GM23338 (cell line): ENCODE data around the gene ARHGAP27. TPM values are rescaled to one million over a fixed set of nuclear protein-coding genes. Genes with fewer than 3 reads are reported as not detected.

Experiments used
- ATAC-seq: fragments of 200-7000 bp; cut with Tn5 transposase; 3 replicates; pipeline ENCODE4 v1.9.1; 2020
- DNase-seq: peaks from one replicate; pipeline ENCODE4 v3.0.0-alpha.2; 2015; ENCODE audit warnings: low spot score
- H2AFZ ChIP-seq: fragments of 200-600 bp; sonication (generic); 2 replicates; pipeline ENCODE4 v1.8.0; 2016; ENCODE audit warnings: antibody characterized with exemption, mild to moderate bottlenecking, moderate library complexity
- H3F3A ChIP-seq: fragments of 200-600 bp; sonication (generic); replicated peaks from 2 replicates; pipeline ENCODE4 v1.8.0; 2017; ENCODE audit warnings: antibody characterized with exemption, mixed run types, low read depth
- H3K27ac ChIP-seq: fragments of 200-600 bp; sonication (generic); 2 replicates; pipeline ENCODE4 v1.6.1; 2016; ENCODE audit warnings: low read depth
- H3K27me3 ChIP-seq: fragments of 200-600 bp; sonication (generic); 2 replicates; pipeline ENCODE4 v1.8.0; 2016; ENCODE audit warnings: mild to moderate bottlenecking, mixed run types, moderate library complexity; ENCODE audit not compliant: insufficient read depth
- H3K36me3 ChIP-seq: fragments of 200-600 bp; sonication (generic); 2 replicates; pipeline ENCODE4 v1.8.0; 2016; ENCODE audit warnings: mild to moderate bottlenecking; ENCODE audit not compliant: insufficient read depth
- H3K4me1 ChIP-seq: fragments of 200-600 bp; sonication (generic); 2 replicates; pipeline ENCODE4 v1.8.0; 2016; ENCODE audit warnings: mild to moderate bottlenecking, moderate library complexity; ENCODE audit not compliant: insufficient read depth
- H3K4me2 ChIP-seq: fragments of 200-600 bp; sonication (generic); 2 replicates; pipeline ENCODE4 v1.7.1; 2017; ENCODE audit warnings: mixed run types
- H3K4me3 ChIP-seq: fragments of 200-600 bp; sonication (generic); 2 replicates; pipeline ENCODE4 v1.6.1; 2016; ENCODE audit warnings: mixed run types
- H3K79me2 ChIP-seq: fragments of 200-600 bp; sonication (generic); replicated peaks from 2 replicates; pipeline ENCODE4 v1.8.0; 2017; ENCODE audit warnings: mild to moderate bottlenecking; ENCODE audit not compliant: insufficient read depth
- H3K9me2 ChIP-seq: fragments of 200-600 bp; sonication (generic); 2 replicates; pipeline ENCODE4 v1.8.0; 2017; ENCODE audit not compliant: insufficient read depth
- H4K20me1 ChIP-seq: fragments of 200-600 bp; sonication (generic); replicated peaks from 2 replicates; pipeline ENCODE4 v1.8.0; 2017; ENCODE audit warnings: mild to moderate bottlenecking; ENCODE audit not compliant: insufficient read depth
- H3K27ac Mint-ChIP-seq: 2 replicates; pipeline ENCODE4 v1.8.0; 2020; ENCODE audit warnings: inconsistent platforms, mild to moderate bottlenecking, moderate library complexity, mixed read lengths
- H3K27me3 Mint-ChIP-seq: 3 replicates; pipeline ENCODE4 v1.8.0; 2022; ENCODE audit warnings: low read depth, mild to moderate bottlenecking, moderate library complexity, mixed read lengths, inconsistent platforms; ENCODE audit not compliant: insufficient read depth, poor library complexity
- H3K36me3 Mint-ChIP-seq: 3 replicates; pipeline ENCODE4 v1.8.0; 2021; ENCODE audit warnings: low read depth, mild to moderate bottlenecking, inconsistent platforms, moderate library complexity, mixed read lengths
- H3K4me1 Mint-ChIP-seq: 3 replicates; pipeline ENCODE4 v1.8.0; 2020; ENCODE audit warnings: mild to moderate bottlenecking, inconsistent platforms, mixed read lengths
- H3K4me3 Mint-ChIP-seq: 3 replicates; pipeline ENCODE4 v1.8.0; 2021; ENCODE audit warnings: moderate library complexity, mild to moderate bottlenecking, inconsistent platforms, mixed read lengths
- H3K9me3 Mint-ChIP-seq: 3 replicates; pipeline ENCODE4 v1.8.0; 2020; ENCODE audit warnings: moderate library complexity, mild to moderate bottlenecking, inconsistent platforms, mixed read lengths
- CREB1 ChIP-seq: fragments of 250-450 bp; sonication (Bioruptor Pico); IDR thresholded peaks from 2 replicates; pipeline ENCODE4 v1.5.0; 2020; ENCODE audit warnings: low read depth, mild to moderate bottlenecking, moderate library complexity
- EZH2 ChIP-seq: fragments of 200-600 bp; sonication (generic); IDR thresholded peaks from one replicate; pipeline ENCODE4 v1.8.0; 2017; ENCODE audit warnings: antibody characterized with exemption, mild to moderate bottlenecking, low read depth; ENCODE audit not compliant: unreplicated experiment
- EZH2phosphoT487 ChIP-seq: fragments of 200-600 bp; sonication (generic); IDR thresholded peaks from one replicate; pipeline ENCODE4 v1.8.1; 2018; ENCODE audit warnings: antibody characterized with exemption; ENCODE audit not compliant: unreplicated experiment
- JUNB ChIP-seq: IDR thresholded peaks from one replicate; pipeline ENCODE4 v1.6.1; 2016; ENCODE audit warnings: antibody characterized with exemption; ENCODE audit not compliant: unreplicated experiment
- NANOG ChIP-seq: IDR thresholded peaks from 2 replicates; pipeline ENCODE4 v1.6.1; 2016; ENCODE audit warnings: antibody characterized with exemption, borderline replicate concordance
- POLR2AphosphoS5 ChIP-seq: IDR thresholded peaks from 2 replicates; pipeline ENCODE4 v1.6.1; 2016; ENCODE audit warnings: antibody characterized with exemption, low read depth
- STAT1 ChIP-seq: IDR thresholded peaks from one replicate; pipeline ENCODE4 v1.6.1; 2016; ENCODE audit warnings: antibody characterized with exemption; ENCODE audit not compliant: unreplicated experiment
- ZNF114 ChIP-seq: fragments of 250-450 bp; sonication (Bioruptor Pico); IDR thresholded peaks from 2 replicates; pipeline ENCODE4 v1.5.0; 2020; ENCODE audit warnings: mild to moderate bottlenecking, moderate library complexity
- ZNF331 ChIP-seq: fragments of 250-450 bp; sonication (Bioruptor Pico); IDR thresholded peaks from 2 replicates; pipeline ENCODE4 v1.5.0; 2020; ENCODE audit warnings: low read depth, mild to moderate bottlenecking, moderate library complexity
- polyA plus RNA-seq: library from polyadenylated mRNA; unstranded; fragments of >200 nt; fragmentation: Nextera tagmentation; extraction: Ambion mirVana; gene quantifications from 2 replicates; pipeline ENCODE4 v1.2.1, GENCODE V29; 2016
- total RNA-seq: library from RNA; depleted of rRNA; stranded (reverse); fragments of >200 nt; shearing (Covaris generic); gene quantifications from 2 replicates; pipeline ENCODE4 v1.2.3, GENCODE V29; 2014
- TF ChIP-seq, protein P1 (sequence below), 2 experiments: fragments of 200-600 bp in 1 of 2; sonication (generic) in 1 of 2; conservative IDR thresholded peaks; 2 replicates each; pipeline versions ENCODE4 v1.5.1 to v1.6.1; 2016 to 2017; ENCODE audit warnings: antibody characterized with exemption in 2 of 2, low read depth in 2 of 2, mild to moderate bottlenecking in 2 of 2, moderate library complexity in 1 of 2
- TF ChIP-seq, protein P2 (sequence below): IDR thresholded peaks from 2 replicates; pipeline ENCODE4 v1.6.1; 2016; ENCODE audit warnings: antibody characterized with exemption
- TF ChIP-seq, protein P3 (sequence below): IDR thresholded peaks from one replicate; pipeline ENCODE4 v1.6.1; 2018; ENCODE audit warnings: antibody characterized with exemption; ENCODE audit not compliant: unreplicated experiment

ARHGAP27 gene
- total and polyA plus RNA-seq, 2 experiments from 2014 or later: 5.9 to 17.7 TPM

DNA sequence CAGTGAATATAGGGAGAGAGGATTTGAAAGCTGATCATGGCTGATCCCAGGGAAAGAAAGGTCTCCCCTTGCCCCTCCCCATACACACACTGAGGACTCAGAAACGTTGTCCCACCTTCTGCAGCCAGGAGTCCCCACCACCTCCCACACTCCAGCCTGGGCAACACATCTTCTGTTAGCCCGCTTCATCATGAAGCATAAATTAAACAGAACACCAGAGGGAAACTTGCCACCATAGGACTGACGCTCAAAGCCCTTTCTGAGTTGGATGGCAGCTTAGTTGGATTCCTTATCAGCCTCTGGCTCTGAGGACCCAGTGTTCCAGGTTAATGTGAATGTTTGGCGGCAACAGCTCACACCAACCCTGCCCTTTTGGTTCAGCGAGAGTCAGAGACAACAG, 33.9 kb downstream of the ARHGAP27 start:
- H3K27me3 Mint-ChIP-seq: peaks cover 14% of the 10 kb centered on the region
- no peak overlapping the region for H3K27ac Mint-ChIP-seq
- Histone ChIP-seq H3K27me3 (no peaks in the 10 kb centered on the region), H3F3A (no peaks in the 10 kb centered on the region), H3K4me2 (no peak overlapping the region), H3K79me2 (no peaks in the 10 kb centered on the region), H3K4me1 (peaks cover 6% of the 10 kb centered on the region; the same call in 1 of the 2 replicates), H3K36me3 (no peaks in the 10 kb centered on the region), H3K9me2 (no peaks in the 10 kb centered on the region), H2AFZ (no peak overlapping the region), H3K4me3 (no peak overlapping the region), H3K27ac (no peak overlapping the region), H4K20me1 (no peaks in the 10 kb centered on the region)
- TF ChIP-seq, protein P1, sequence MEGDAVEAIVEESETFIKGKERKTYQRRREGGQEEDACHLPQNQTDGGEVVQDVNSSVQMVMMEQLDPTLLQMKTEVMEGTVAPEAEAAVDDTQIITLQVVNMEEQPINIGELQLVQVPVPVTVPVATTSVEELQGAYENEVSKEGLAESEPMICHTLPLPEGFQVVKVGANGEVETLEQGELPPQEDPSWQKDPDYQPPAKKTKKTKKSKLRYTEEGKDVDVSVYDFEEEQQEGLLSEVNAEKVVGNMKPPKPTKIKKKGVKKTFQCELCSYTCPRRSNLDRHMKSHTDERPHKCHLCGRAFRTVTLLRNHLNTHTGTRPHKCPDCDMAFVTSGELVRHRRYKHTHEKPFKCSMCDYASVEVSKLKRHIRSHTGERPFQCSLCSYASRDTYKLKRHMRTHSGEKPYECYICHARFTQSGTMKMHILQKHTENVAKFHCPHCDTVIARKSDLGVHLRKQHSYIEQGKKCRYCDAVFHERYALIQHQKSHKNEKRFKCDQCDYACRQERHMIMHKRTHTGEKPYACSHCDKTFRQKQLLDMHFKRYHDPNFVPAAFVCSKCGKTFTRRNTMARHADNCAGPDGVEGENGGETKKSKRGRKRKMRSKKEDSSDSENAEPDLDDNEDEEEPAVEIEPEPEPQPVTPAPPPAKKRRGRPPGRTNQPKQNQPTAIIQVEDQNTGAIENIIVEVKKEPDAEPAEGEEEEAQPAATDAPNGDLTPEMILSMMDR (conservative IDR thresholded peaks at IDR 0.05; ENCODE audit: low read depth in 2 of 2): peak in 1 of 2 experiments; percentile 47; a peak in 2 of 4 replicates
- no peak for TF ChIP-seq ZNF331 (CRISPR knock-in tag)
- no peak for TF ChIP-seq STAT1
- TF ChIP-seq EZH2: no peak
- H3K4me1 Mint-ChIP-seq: peaks cover 3% of the 10 kb centered on the region
- peaks cover 8% of the 10 kb centered on the region; the same call in 2 of the 3 replicates for H3K36me3 Mint-ChIP-seq
- no peak overlapping the region for H3K4me3 Mint-ChIP-seq
- no peaks in the 10 kb centered on the region for H3K9me3 Mint-ChIP-seq
- ATAC-seq (no peak), DNase-seq (peak; percentile 45)

DNA sequence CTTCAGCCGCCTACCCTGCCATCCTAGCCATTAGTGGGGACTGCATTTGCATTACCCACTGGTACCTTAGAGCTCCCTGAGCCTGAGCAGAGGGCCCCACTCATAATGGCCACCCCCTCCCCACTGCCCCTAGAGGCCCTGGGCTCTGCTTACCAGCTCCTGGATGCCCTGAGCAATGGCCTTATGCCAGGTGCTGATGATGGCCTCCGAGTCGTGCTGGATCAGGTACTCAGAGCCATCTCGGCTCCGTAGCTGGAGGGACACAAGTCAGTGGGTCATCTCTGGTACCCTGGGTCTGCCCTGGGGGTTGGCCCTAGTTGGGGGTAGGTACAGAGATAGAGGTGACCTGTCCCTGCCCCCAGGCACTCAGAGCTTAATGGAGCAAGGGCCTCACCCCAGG, 34.9 kb downstream of the ARHGAP27 start:
- ATAC-seq: no peak
- H3K9me2 ChIP-seq: no peaks in the 10 kb centered on the region
- no peaks in the 10 kb centered on the region for H3F3A ChIP-seq
- H3K27ac Mint-ChIP-seq: no peak overlapping the region
- no peaks in the 10 kb centered on the region for H3K36me3 ChIP-seq
- peaks cover 14% of the 10 kb centered on the region for H3K27me3 Mint-ChIP-seq
- H3K4me1 ChIP-seq: peaks cover 6% of the 10 kb centered on the region; the same call in 1 of the 2 replicates
- H3K27me3 ChIP-seq: no peaks in the 10 kb centered on the region
- H3K4me3 ChIP-seq: no peak overlapping the region
- no peak for DNase-seq
- H4K20me1 ChIP-seq: no peaks in the 10 kb centered on the region
- H3K79me2 ChIP-seq: no peaks in the 10 kb centered on the region
- H3K4me3 Mint-ChIP-seq: no peak overlapping the region
- peaks cover 3% of the 10 kb centered on the region for H3K4me1 Mint-ChIP-seq
- no peak overlapping the region for H3K27ac ChIP-seq
- peaks cover 8% of the 10 kb centered on the region; the same call in 2 of the 3 replicates for H3K36me3 Mint-ChIP-seq
- H2AFZ ChIP-seq: no peak overlapping the region
- no peak overlapping the region for H3K4me2 ChIP-seq
- H3K9me3 Mint-ChIP-seq: no peaks in the 10 kb centered on the region
- TF ChIP-seq STAT1 (no peak), JUNB (no peak), EZH2 (no peak), ZNF114 (CRISPR knock-in tag) (no peak), EZH2phosphoT487 (no peak), CREB1 (CRISPR knock-in tag) (no peak), NANOG (no peak), ZNF331 (CRISPR knock-in tag) (no peak), POLR2AphosphoS5 (no peak)
- TF ChIP-seq, protein P2, sequence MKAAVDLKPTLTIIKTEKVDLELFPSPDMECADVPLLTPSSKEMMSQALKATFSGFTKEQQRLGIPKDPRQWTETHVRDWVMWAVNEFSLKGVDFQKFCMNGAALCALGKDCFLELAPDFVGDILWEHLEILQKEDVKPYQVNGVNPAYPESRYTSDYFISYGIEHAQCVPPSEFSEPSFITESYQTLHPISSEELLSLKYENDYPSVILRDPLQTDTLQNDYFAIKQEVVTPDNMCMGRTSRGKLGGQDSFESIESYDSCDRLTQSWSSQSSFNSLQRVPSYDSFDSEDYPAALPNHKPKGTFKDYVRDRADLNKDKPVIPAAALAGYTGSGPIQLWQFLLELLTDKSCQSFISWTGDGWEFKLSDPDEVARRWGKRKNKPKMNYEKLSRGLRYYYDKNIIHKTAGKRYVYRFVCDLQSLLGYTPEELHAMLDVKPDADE: no peak
- TF ChIP-seq, protein P1 (conservative IDR thresholded peaks at IDR 0.05; ENCODE audit: low read depth in 2 of 2): no peak
- TF ChIP-seq, protein P3, sequence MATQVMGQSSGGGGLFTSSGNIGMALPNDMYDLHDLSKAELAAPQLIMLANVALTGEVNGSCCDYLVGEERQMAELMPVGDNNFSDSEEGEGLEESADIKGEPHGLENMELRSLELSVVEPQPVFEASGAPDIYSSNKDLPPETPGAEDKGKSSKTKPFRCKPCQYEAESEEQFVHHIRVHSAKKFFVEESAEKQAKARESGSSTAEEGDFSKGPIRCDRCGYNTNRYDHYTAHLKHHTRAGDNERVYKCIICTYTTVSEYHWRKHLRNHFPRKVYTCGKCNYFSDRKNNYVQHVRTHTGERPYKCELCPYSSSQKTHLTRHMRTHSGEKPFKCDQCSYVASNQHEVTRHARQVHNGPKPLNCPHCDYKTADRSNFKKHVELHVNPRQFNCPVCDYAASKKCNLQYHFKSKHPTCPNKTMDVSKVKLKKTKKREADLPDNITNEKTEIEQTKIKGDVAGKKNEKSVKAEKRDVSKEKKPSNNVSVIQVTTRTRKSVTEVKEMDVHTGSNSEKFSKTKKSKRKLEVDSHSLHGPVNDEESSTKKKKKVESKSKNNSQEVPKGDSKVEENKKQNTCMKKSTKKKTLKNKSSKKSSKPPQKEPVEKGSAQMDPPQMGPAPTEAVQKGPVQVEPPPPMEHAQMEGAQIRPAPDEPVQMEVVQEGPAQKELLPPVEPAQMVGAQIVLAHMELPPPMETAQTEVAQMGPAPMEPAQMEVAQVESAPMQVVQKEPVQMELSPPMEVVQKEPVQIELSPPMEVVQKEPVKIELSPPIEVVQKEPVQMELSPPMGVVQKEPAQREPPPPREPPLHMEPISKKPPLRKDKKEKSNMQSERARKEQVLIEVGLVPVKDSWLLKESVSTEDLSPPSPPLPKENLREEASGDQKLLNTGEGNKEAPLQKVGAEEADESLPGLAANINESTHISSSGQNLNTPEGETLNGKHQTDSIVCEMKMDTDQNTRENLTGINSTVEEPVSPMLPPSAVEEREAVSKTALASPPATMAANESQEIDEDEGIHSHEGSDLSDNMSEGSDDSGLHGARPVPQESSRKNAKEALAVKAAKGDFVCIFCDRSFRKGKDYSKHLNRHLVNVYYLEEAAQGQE: no peak
